Measurements from ENCODE around the gene C16orf96.

DNA sequence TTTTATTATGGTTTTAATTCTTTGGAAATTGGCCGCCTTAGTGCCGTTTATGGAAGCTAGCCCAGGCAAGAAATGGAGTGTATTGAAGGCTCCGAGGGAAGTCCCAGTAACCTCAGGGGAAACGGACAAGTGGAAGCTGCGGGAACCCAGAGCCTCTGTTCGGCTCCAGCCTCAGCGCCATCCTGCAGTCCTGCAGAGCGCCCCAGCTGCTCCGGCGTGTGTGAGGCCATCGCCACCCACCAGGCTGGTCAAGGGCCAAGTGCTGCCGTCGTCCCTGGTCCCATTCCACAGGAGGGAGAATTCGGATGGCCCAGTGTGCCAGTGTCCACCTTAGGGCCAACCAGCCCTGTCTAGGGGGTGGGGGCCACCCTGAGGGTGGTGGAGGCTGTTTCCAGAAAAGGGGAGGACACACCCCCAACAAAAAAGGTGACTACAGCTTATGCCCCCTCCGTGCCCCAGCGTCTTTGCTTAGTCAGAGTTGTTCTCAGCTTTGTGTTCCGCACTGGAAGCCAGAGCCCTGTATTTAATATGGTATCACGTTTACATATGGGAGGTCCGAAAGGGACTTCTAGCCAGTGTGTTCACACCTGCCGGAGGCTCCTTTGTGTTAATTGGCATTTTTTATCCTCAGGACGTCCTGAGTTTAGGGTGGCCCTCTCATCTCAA lies 81.5 kb downstream of the C16orf96 start:
- TF ChIP-seq EZH2 (IDR thresholded peaks at IDR 0.05; ENCODE audit: low read depth) = no peak
- TF ChIP-seq, protein P1, sequence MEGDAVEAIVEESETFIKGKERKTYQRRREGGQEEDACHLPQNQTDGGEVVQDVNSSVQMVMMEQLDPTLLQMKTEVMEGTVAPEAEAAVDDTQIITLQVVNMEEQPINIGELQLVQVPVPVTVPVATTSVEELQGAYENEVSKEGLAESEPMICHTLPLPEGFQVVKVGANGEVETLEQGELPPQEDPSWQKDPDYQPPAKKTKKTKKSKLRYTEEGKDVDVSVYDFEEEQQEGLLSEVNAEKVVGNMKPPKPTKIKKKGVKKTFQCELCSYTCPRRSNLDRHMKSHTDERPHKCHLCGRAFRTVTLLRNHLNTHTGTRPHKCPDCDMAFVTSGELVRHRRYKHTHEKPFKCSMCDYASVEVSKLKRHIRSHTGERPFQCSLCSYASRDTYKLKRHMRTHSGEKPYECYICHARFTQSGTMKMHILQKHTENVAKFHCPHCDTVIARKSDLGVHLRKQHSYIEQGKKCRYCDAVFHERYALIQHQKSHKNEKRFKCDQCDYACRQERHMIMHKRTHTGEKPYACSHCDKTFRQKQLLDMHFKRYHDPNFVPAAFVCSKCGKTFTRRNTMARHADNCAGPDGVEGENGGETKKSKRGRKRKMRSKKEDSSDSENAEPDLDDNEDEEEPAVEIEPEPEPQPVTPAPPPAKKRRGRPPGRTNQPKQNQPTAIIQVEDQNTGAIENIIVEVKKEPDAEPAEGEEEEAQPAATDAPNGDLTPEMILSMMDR (conservative IDR thresholded peaks at IDR 0.05) = no peak
